HG02885 (cell line): ENCODE measurements around the gene MUC4.

Experiments used
- ATAC-seq: cut with Tn5 transposase; IDR thresholded peaks from one replicate; pipeline ENCODE4 v1.9.1; 2021; ENCODE audit warnings: mild to moderate bottlenecking; ENCODE audit not compliant: unreplicated experiment, poor library complexity

Gene MUC4

GRCh38 chr3:195811756-195812155 lies at the start of gene MUC4:
MUC4 (minus strand) TSS chr3:195811929; CDS start chr3:195811817, 112 bp downstream.
- no peak for ATAC-seq

GRCh38 chr3:195860456-195860855 lies 48.7 kb upstream of the MUC4 start:
- no peak for ATAC-seq

GRCh38 chr3:195859846-195860411 lies 48.2 kb upstream of the MUC4 start:
- no peak for ATAC-seq

GRCh38 chr3:195859061-195859845 lies 47.5 kb upstream of the MUC4 start:
- peak; percentile 59 for ATAC-seq

GRCh38 chr3:195856410-195857084 lies 44.8 kb upstream of the MUC4 start:
- ATAC-seq: no peak

- no peak for ATAC-seq
Measured at GRCh38 chr3:195855471-195856409, 44.0 kb upstream of the MUC4 start.

- ATAC-seq: no peak
Measured at GRCh38 chr3:195854628-195855294, 43.0 kb upstream of the MUC4 start.

- no peak for ATAC-seq
Measured at GRCh38 chr3:195853996-195854395, 42.3 kb upstream of the MUC4 start.

GRCh38 chr3:195853036-195853435 lies 41.3 kb upstream of the MUC4 start:
- no peak for ATAC-seq

GRCh38 chr3:195850857-195851543 lies 39.3 kb upstream of the MUC4 start:
- peak; percentile 88 for ATAC-seq

- ATAC-seq: peak; percentile 46
Measured at GRCh38 chr3:195849322-195850074, 37.8 kb upstream of the MUC4 start.

- ATAC-seq: no peak
Measured at GRCh38 chr3:195847055-195847950, 35.6 kb upstream of the MUC4 start.

GRCh38 chr3:195845483-195845882 lies 33.8 kb upstream of the MUC4 start:
- ATAC-seq: no peak

- no peak for ATAC-seq
Measured at GRCh38 chr3:195844671-195845218, 33.0 kb upstream of the MUC4 start.

GRCh38 chr3:195839260-195840010 lies 27.7 kb upstream of the MUC4 start:
- no peak for ATAC-seq

- ATAC-seq: peak; percentile 79
Measured at GRCh38 chr3:195838714-195839113, 27.0 kb upstream of the MUC4 start.
